HG03280 (cell line): ENCODE measurements around the gene SRRM2.

Experiments
- ATAC-seq: cut with Tn5 transposase; IDR thresholded peaks from one replicate; pipeline ENCODE4 v1.9.1; 2021; ENCODE audit warnings: mild to moderate bottlenecking, moderate library complexity; ENCODE audit not compliant: unreplicated experiment

Gene SRRM2

GRCh38 chr16:2818272-2818876 is 65.9 kb downstream of the SRRM2 start:
- no peak for ATAC-seq

DNA sequence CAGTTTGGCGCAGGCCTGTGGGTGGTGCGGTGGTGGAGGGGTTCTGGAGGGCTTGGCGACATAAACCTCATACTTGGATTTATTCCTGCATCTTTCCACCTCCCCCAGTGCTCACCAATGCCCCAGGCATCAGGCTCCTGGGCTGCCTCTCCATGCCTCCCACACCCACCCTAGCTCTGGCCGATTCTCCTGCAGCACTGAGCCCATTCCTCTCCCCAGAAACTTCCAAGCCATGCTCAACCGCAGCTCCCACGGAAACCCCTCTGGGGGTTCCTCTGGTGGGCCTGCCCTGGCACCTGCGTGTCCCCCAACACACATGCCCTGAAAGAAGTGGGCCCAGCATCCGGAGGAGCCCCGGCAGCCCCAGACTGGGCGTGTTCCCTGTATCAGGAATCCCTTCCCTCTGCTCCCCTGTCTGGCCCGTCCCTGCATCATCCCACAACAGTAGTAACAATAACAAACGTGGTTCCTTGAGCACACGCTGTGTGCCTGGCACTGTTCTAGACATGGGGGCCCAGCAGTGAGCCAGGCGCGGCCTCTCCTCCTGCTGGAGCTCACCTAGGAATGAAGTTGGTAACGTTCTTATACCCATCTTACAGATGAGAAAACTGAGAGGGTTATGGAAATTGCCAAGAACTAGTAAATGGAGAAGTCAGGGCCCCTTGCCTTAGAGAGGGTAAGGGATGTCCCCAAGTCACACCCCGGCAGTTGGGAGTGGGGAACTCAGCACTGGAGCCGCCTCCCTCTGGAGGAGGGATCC is 66.9 kb downstream of the SRRM2 start:
- ATAC-seq = no peak

- no peak for ATAC-seq
Measured at GRCh38 chr16:2819939-2820835, 67.7 kb downstream of the SRRM2 start.
